Measurements from ENCODE around the gene EFHC1. TPM values are rescaled to one million over a fixed set of nuclear protein-coding genes. Genes with fewer than 3 reads are reported as not detected.

Gene EFHC1
- total RNA-seq, 2 experiments from 2014 or later = 2.2 to 3.6 TPM

DNA sequence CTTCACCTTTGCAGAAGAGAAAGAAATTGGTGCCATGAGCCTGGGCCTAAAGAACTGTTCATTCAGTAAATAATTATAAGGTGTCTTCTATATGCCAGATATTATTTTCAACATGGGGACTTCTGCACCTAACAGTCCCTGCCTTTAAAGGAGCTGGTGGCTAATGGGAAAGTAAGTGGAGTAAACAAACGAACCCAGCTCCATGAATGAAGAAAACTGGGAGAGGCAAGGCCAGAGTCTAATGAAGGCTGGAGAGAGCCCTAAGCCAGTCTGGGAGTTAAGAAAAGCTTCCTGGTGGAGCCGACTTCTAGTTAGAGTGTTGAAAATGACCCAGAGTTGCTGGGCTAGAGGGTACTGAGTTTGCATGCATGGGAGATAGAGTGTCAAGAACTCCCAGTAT, 24.2 kb upstream of the EFHC1 start:
- intact Hi-C loops (cut with DNase I, micrococcal nuclease) = loop anchor here (2.0 to 10.0 kb wide), 4 partner anchors 15 to 909 kb away; partner anchors contain the start of gene GSTA4 (in 1 of the 2)
- ChIA-PET POLR2A (no interaction called here), CTCF (interaction anchor here (0.6 to 3.7 kb wide), 5 partner anchors 13 to 236 kb away, joined by 3 to 38 read pairs (median 4); partner anchors contain the start of gene MCM3)
- Mint-ChIP-seq H3K4me3 (no peak overlapping the region), H3K27ac (peak overlapping the region; percentile 45), H3K36me3 (ENCODE audit: low read depth) (peaks cover 2% of the 10 kb centered on the region), H3K27me3 (no peaks in the 10 kb centered on the region), H3K9me3 (ENCODE audit: low read depth) (no peaks in the 10 kb centered on the region), H3K4me1 (peaks cover 95% of the 10 kb centered on the region)
- ATAC-seq = no peak
- DNase-seq = no peak

DNA sequence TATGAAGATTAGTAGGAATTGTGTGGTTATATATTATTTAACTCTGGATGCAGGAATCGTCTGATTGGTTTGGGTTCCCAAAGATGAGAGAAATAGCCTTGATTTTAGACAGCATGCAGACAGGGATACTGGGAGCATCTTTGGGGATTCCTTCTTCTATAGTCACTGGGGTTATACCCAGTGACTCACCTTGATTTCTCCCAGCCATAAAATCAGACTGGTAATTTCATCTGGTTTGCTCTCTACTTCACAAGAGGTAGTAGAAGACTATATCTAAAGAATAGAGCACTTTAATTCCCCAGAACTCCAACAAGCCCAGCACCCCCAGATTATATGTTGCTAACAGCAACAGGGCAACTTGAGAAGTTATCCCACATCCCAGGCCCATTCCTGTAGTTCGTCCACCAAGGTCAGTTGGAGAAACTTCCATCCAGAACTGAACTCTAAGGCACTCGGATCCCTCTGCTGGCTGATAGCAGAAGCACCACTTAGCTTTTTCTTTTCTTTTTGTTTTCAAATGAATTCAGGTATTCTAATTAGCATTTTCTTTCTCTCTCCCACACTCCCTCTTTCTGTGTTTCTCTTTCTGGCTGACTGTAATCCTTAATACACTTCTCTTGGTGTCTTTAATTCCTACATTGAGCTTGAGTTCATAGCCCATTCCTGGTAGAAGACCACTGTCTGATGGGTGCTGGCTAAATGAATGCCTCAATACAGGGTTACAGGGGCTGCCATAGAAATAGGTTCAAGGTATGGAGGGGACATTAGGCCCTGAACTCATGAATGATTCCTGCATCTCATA, 20.4 kb upstream of the EFHC1 start:
- POLR2A ChIA-PET = interaction anchor here (0.7 to 1.5 kb wide), 4 partner anchors 38 to 120 kb away, joined by 4 to 10 read pairs (median 5); partner anchors contain the start of genes MCM3 and PAQR8
- peaks cover 15% of the 10 kb centered on the region for H3K36me3 Mint-ChIP-seq (ENCODE audit: low read depth)
- H3K9me3 Mint-ChIP-seq (ENCODE audit: low read depth) = no peaks in the 10 kb centered on the region
- CTCF ChIA-PET = interaction anchor here (0.6 to 7.0 kb wide), 27 partner anchors 10 to 274 kb away, joined by 3 to 153 read pairs (median 4); partner anchors contain the start of genes EFHC1, MCM3 and PAQR8
- H3K4me3 Mint-ChIP-seq = no peak overlapping the region
- peaks cover 64% of the 10 kb centered on the region for H3K4me1 Mint-ChIP-seq
- intact Hi-C loops (cut with DNase I, micrococcal nuclease) = loop anchor here (1.0 to 10.0 kb wide), 5 partner anchors 21 to 905 kb away; partner anchors contain the start of genes EFHC1 (in 1 of the 2), GSTA4 (in 1 of the 2) and PAQR8 (in 1 of the 2)
- DNase-seq = peak; percentile 54
- peak; percentile 51 for ATAC-seq
- no peak overlapping the region for H3K27ac Mint-ChIP-seq
- H3K27me3 Mint-ChIP-seq = no peaks in the 10 kb centered on the region

DNA sequence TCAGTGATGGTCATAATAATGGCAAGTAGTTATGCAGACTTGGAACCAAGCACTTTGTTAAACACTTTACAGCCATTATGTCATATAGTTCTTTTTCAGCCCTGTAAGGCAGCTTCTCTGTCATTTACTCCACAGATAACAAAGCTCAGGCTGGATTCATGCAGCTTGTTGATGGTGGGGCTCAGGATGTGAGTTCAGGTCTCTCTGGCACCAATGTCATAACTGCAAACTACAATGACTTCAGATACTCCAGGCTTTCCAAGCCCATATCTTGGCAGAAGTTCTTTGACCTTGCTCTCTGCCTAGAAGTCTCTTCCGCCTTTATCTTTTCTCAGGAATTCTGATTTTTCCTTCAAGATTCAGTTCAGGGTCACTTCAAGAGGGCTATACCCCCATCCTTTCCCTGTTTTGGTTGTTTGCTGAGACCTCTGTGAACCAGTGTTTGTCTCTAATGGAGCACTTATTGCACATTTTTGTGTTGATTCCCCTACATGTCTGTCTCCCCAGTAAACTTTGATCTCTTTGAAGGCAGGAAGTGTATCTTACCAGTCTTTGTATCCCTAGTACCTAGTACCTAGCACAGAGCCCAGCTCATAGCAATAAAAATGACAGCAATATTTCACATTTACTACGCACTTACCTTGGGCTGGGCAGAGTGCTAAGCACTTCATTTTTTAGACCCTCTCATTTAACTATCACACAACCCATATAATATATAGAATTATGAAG, 19.7 kb upstream of the EFHC1 start:
- CTCF ChIA-PET = interaction anchor here (0.7 to 7.0 kb wide), 28 partner anchors 11 to 274 kb away, joined by 3 to 153 read pairs (median 4); partner anchors contain the start of genes EFHC1, MCM3 and PAQR8
- H3K4me1 Mint-ChIP-seq = peaks cover 59% of the 10 kb centered on the region
- peaks cover 15% of the 10 kb centered on the region for H3K36me3 Mint-ChIP-seq (ENCODE audit: low read depth)
- intact Hi-C loops (cut with DNase I, micrococcal nuclease) = no loop called here
- no peaks in the 10 kb centered on the region for H3K27me3 Mint-ChIP-seq
- POLR2A ChIA-PET = interaction anchor here (0.6 to 1.5 kb wide), 5 partner anchors 38 to 127 kb away, joined by 3 to 10 read pairs (median 5); partner anchors contain the start of genes MCM3 and PAQR8
- H3K4me3 Mint-ChIP-seq = no peak overlapping the region
- no peak for DNase-seq
- no peaks in the 10 kb centered on the region for H3K9me3 Mint-ChIP-seq (ENCODE audit: low read depth)
- H3K27ac Mint-ChIP-seq = peak overlapping the region; percentile 68
- ATAC-seq = no peak

DNA sequence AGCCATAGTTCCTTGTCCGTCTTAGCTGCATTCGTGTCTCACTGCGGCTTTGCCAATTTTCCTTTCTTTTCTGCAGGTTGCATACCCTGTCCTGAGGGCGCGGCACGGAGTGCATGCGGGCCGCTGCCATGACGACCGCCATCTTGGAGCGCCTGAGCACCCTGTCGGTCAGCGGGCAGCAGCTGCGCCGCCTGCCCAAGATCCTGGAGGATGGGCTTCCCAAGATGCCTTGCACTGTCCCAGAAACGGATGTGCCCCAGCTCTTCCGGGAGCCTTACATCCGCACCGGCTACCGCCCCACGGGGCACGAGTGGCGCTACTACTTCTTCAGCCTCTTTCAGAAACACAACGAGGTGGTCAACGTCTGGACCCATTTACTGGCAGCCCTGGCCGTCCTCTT, 17.1 kb upstream of the EFHC1 start:
- Mint-ChIP-seq H3K4me1 (peaks cover 35% of the 10 kb centered on the region), H3K4me3 (no peak overlapping the region), H3K9me3 (ENCODE audit: low read depth) (no peaks in the 10 kb centered on the region), H3K36me3 (ENCODE audit: low read depth) (peaks cover 13% of the 10 kb centered on the region), H3K27ac (no peak overlapping the region), H3K27me3 (no peaks in the 10 kb centered on the region)
- ATAC-seq (no peak), DNase-seq (no peak)
- POLR2A ChIA-PET = no interaction called here
- CTCF ChIA-PET = interaction anchor here (0.6 to 7.0 kb wide), 5 partner anchors 13 to 244 kb away, joined by 3 to 153 read pairs (median 4); partner anchors contain the start of gene MCM3
- intact Hi-C loops (cut with DNase I, micrococcal nuclease) = no loop called here

DNA sequence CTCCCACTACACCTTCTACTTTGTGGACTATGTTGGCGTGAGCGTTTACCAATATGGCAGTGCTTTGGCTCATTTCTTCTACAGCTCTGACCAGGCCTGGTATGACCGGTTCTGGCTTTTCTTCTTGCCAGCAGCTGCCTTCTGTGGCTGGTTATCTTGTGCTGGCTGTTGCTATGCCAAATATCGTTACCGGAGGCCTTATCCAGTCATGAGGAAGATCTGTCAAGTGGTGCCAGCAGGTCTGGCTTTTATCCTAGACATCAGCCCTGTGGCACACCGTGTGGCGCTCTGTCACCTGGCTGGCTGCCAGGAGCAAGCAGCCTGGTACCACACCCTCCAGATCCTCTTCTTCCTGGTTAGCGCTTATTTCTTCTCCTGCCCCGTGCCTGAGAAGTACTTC, 16.5 kb upstream of the EFHC1 start:
- intact Hi-C loops (cut with DNase I, micrococcal nuclease) = no loop called here
- H3K27me3 Mint-ChIP-seq = no peaks in the 10 kb centered on the region
- no peaks in the 10 kb centered on the region for H3K9me3 Mint-ChIP-seq (ENCODE audit: low read depth)
- DNase-seq (no peak), ATAC-seq (no peak)
- POLR2A ChIA-PET = no interaction called here
- H3K27ac Mint-ChIP-seq = no peak overlapping the region
- H3K4me3 Mint-ChIP-seq = no peak overlapping the region
- CTCF ChIA-PET = interaction anchor here (0.9 to 7.0 kb wide), 7 partner anchors 12 to 259 kb away, joined by 3 to 153 read pairs (median 6); partner anchors contain the start of genes MCM3 and PAQR8
- peaks cover 13% of the 10 kb centered on the region for H3K36me3 Mint-ChIP-seq (ENCODE audit: low read depth)
- peaks cover 33% of the 10 kb centered on the region for H3K4me1 Mint-ChIP-seq

DNA sequence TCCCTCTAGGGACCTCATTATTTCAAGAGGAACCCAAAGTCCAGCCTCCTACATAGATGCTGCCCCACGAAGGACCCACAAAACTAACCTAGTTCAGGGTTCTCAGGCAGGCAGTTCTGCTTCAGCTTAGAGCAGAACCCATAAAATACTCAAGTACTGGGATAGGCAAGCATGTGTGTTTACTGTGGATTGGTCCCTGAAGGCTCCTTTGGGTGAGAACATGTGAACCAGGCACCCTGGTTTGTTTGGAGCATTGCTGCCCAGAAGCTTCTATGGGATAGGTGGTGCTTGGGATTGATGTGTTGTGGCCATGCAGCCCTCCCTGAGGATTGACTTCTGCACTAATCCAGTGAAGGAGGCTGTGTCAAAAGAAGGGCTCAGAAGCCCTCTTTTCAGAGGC, 14.9 kb upstream of the EFHC1 start:
- CTCF ChIA-PET = interaction anchor here (0.6 to 7.0 kb wide), 8 partner anchors 10 to 258 kb away, joined by 3 to 153 read pairs (median 4); partner anchors contain the start of genes MCM3 and PAQR8
- peaks cover 25% of the 10 kb centered on the region for H3K4me1 Mint-ChIP-seq
- H3K4me3 Mint-ChIP-seq = no peak overlapping the region
- H3K27me3 Mint-ChIP-seq = no peaks in the 10 kb centered on the region
- DNase-seq = no peak
- no peak for ATAC-seq
- H3K36me3 Mint-ChIP-seq (ENCODE audit: low read depth) = peaks cover 13% of the 10 kb centered on the region
- no peak overlapping the region for H3K27ac Mint-ChIP-seq
- intact Hi-C loops (cut with DNase I, micrococcal nuclease) = no loop called here
- H3K9me3 Mint-ChIP-seq (ENCODE audit: low read depth) = no peaks in the 10 kb centered on the region
- POLR2A ChIA-PET = no interaction called here

DNA sequence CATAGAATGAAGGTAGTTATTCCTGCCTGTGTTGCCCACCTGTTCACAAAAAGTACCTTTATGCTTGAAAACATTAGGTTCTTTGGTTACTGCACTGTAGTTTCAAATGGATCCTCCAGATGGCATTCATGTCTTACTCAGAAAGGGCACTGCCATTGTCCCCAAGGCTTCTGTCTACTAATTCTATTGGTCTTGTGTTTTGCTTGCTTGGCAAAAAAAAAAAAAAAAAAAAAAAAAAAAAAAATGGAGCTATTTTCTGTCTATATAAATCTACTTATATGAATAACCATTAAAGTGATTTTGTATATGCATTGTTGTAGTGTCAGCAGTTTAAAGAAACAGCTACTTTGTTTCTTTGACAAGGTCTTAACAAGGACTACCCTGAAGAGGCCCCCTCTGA, 12.7 kb upstream of the EFHC1 start:
- Mint-ChIP-seq H3K4me1 (peaks cover 14% of the 10 kb centered on the region), H3K36me3 (ENCODE audit: low read depth) (peaks cover 13% of the 10 kb centered on the region), H3K27me3 (no peaks in the 10 kb centered on the region), H3K9me3 (ENCODE audit: low read depth) (no peaks in the 10 kb centered on the region), H3K4me3 (no peak overlapping the region), H3K27ac (no peak overlapping the region)
- DNase-seq (no peak), ATAC-seq (peak; percentile 87)
- intact Hi-C loops (cut with DNase I, micrococcal nuclease) = loop anchor here (2.0 kb wide), 1 partner anchor 255 kb away; no protein-coding TSS in a partner anchor
- ChIA-PET CTCF (interaction anchor here (0.7 to 3.1 kb wide), 20 partner anchors 10 to 258 kb away, joined by 3 to 18 read pairs (median 4); partner anchors contain the start of genes MCM3 and PAQR8), POLR2A (interaction anchor here (0.6 kb wide), 1 partner anchor 125 kb away, joined by 6 read pairs; no protein-coding TSS in a partner anchor)

DNA sequence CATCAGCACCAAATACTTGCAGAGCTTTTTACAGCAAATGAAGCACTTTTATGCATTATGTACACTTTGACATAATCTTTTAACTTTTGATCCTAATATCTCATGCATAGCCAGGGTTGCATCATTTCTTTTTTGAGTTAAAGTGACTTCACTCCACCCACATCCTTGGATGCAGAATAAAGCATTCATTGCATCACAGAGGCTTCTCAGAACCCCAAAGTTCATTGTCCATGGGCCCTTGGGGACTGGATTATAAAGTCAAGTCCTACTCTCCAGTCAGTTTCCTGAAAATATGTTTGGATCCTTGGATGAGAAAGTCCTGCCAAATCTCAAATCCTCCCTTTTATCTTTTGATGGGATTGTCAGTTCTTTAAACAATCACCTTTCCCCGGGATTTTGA, 10.6 kb upstream of the EFHC1 start:
- Mint-ChIP-seq H3K4me3 (no peak overlapping the region), H3K9me3 (ENCODE audit: low read depth) (no peaks in the 10 kb centered on the region), H3K36me3 (ENCODE audit: low read depth) (peaks cover 2% of the 10 kb centered on the region), H3K4me1 (peaks cover 14% of the 10 kb centered on the region), H3K27me3 (no peaks in the 10 kb centered on the region), H3K27ac (peak overlapping the region; percentile 32)
- intact Hi-C loops (cut with DNase I, micrococcal nuclease) = no loop called here
- ChIA-PET CTCF (interaction anchor here (0.9 to 3.1 kb wide), 6 partner anchors 8 to 253 kb away, joined by 3 to 18 read pairs (median 5); no protein-coding TSS in a partner anchor), POLR2A (no interaction called here)
- peak; percentile 25 for ATAC-seq
- DNase-seq = no peak

DNA sequence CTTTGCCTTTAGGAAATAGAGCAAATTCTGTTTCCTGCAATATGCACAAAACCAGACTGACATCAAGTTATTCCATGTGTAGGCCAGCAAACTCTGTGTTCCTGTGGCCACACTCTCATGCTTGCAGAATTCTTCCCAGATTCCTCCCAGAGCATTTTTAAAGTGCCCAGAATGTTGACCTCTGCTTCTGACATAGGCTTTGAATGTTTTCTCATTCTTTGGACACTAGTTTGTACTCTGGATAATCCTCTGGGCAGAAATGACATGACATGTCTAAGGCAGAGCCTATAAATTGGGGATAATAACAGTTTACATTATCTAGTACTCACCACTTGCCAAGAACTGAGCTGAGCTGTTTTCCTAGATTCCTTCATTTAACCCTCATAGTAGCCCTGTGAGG, 9.2 kb upstream of the EFHC1 start:
- Mint-ChIP-seq H3K4me3 (no peak overlapping the region), H3K36me3 (ENCODE audit: low read depth) (no peaks in the 10 kb centered on the region), H3K9me3 (ENCODE audit: low read depth) (no peaks in the 10 kb centered on the region), H3K27ac (no peak overlapping the region), H3K27me3 (no peaks in the 10 kb centered on the region), H3K4me1 (peaks cover 22% of the 10 kb centered on the region)
- DNase-seq (no peak), ATAC-seq (no peak)
- ChIA-PET CTCF (interaction anchor here (1.1 to 1.4 kb wide), 3 partner anchors 45 to 263 kb away, joined by 3 to 8 read pairs (median 3); no protein-coding TSS in a partner anchor), POLR2A (no interaction called here)
- intact Hi-C loops (cut with DNase I, micrococcal nuclease) = no loop called here

DNA sequence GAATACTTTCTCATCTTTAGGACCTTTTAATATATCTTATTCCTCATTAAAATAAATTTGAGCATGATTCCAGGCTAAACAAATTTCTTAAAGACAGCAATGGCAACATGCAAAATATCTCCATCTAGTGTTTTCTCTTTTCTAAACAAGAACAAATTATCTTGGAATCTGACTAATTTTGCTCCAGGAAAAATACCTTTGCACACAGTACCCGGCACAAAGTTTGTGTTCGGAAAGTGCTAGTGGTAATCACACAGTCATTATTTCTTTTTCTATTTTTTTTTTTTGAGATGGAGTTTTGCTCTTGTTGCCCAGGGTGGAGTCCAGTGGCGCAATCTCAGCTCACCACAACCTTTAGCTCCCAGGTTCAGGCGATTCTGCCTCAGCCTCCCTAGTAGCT, 8.2 kb upstream of the EFHC1 start:
- Mint-ChIP-seq H3K9me3 (ENCODE audit: low read depth) (no peaks in the 10 kb centered on the region), H3K36me3 (ENCODE audit: low read depth) (no peaks in the 10 kb centered on the region), H3K4me1 (peaks cover 29% of the 10 kb centered on the region), H3K27ac (no peak overlapping the region), H3K4me3 (no peak overlapping the region), H3K27me3 (no peaks in the 10 kb centered on the region)
- intact Hi-C loops (cut with DNase I, micrococcal nuclease) = no loop called here
- no peak for ATAC-seq
- CTCF ChIA-PET = interaction anchor here (0.7 kb wide), 2 partner anchors 49 to 68 kb away, joined by 3 read pairs; no protein-coding TSS in a partner anchor
- POLR2A ChIA-PET = interaction anchor here (0.7 kb wide), 1 partner anchor 117 kb away, joined by 4 read pairs; no protein-coding TSS in a partner anchor
- no peak for DNase-seq

DNA sequence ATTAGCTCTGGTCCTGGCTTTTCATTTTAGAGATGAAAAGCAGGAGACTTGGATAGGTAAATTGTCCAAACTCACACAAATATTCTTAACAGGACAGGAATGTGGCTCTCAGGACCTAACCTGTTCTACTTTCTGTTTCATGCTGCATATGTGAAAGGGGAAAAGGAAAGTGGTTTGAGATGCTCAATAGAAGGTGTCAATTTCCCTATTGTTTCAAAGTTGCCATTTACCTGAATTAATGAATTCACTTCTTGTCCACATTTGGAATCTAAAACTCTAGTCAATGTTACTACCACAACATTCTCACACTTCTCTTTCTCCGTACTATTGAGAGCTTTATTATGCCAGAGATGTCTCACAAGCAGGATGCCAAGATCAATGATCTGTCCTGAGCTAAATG, 4.8 kb upstream of the EFHC1 start:
- no peak overlapping the region for H3K4me3 Mint-ChIP-seq
- H3K27me3 Mint-ChIP-seq = no peaks in the 10 kb centered on the region
- intact Hi-C loops (cut with DNase I, micrococcal nuclease) = loop anchor here in 1 of 2 experiments (5.0 kb wide), 2 partner anchors 162 to 182 kb away; partner anchors contain the start of gene TRAM2
- H3K36me3 Mint-ChIP-seq (ENCODE audit: low read depth) = no peaks in the 10 kb centered on the region
- CTCF ChIA-PET = interaction anchor here (0.5 to 5.6 kb wide), 18 partner anchors 7 to 251 kb away, joined by 3 to 67 read pairs (median 4); partner anchors contain the start of genes MCM3 and PAQR8
- POLR2A ChIA-PET = no interaction called here
- ATAC-seq (no peak), DNase-seq (no peak)
- no peak overlapping the region for H3K27ac Mint-ChIP-seq
- H3K9me3 Mint-ChIP-seq (ENCODE audit: low read depth) = no peaks in the 10 kb centered on the region
- H3K4me1 Mint-ChIP-seq = peaks cover 24% of the 10 kb centered on the region

Data from activated CD4-positive, alpha-beta T cell treated with anti-CD3 and anti-CD28 coated beads for 36 hours (primary cell).